HEK293 (cell line): ENCODE measurements around the gene TNFRSF9.
"Not testable (repeated sequence)": the region's sequence is repeated elsewhere in the genome, so short reads cannot be mapped to it uniquely, and the experiment has no call there.

Experiments
- CTCF ChIA-PET: fragments of 350-600 bp; formaldehyde crosslinking; extraction: SDS; loops from one replicate; lab custom pipeline; 2021; ENCODE audit warnings: antibody characterized with exemption; lab: Yijun Ruan, JAX
- POLR2A ChIA-PET: fragments of 300-600 bp; formaldehyde crosslinking; extraction: SDS; loops from one replicate; lab custom pipeline; 2020; ENCODE audit warnings: antibody characterized with exemption, inconsistent platforms; lab: Yijun Ruan, JAX
- H3K27ac ChIP-seq: fragments of 200-500 bp; sonication (Bioruptor generic); 2 replicates; pipeline ENCODE4 v1.5.1; 2014; ENCODE audit warnings: low read depth, low read length, control low read depth, inconsistent platforms; ENCODE audit errors: extremely low read depth
- H3K36me3 ChIP-seq, 2 experiments: fragments of 200-500 bp in 1 of 2; sonication (Bioruptor generic) in 1 of 2; 1 replicate in 1 of 2; 2 replicates in 1 of 2; pipeline ENCODE4 v1.5.1; 2014 to 2017; ENCODE audit warnings: inconsistent platforms in 2 of 2, low read length in 2 of 2; ENCODE audit not compliant: control insufficient read depth in 2 of 2, insufficient read depth in 1 of 2
- H3K4me1 ChIP-seq: fragments of 200-500 bp; sonication (Bioruptor generic); 2 replicates; pipeline ENCODE4 v1.5.1; 2014; ENCODE audit warnings: mild to moderate bottlenecking, low read length, inconsistent platforms; ENCODE audit not compliant: control insufficient read depth, insufficient read depth
- H3K4me3 ChIP-seq: 2 replicates; pipeline ENCODE4 v1.5.1; 2011; ENCODE audit warnings: low read depth, mild to moderate bottlenecking, control low read depth, low read length, moderate library complexity
- H3K9me3 ChIP-seq: fragments of 200-500 bp; sonication (Bioruptor generic); 2 replicates; pipeline ENCODE4 v1.5.1; 2014; ENCODE audit warnings: low read depth, low read length, inconsistent platforms; ENCODE audit not compliant: control insufficient read depth, insufficient read depth
- HOXD13 ChIP-seq: sonication (generic); formaldehyde crosslinking; IDR thresholded peaks from 2 replicates; pipeline ENCODE4 v1.8.0; 2022; ENCODE audit warnings: missing genetic modification reagents, borderline replicate concordance
- KLF10 ChIP-seq: fragments of 450-650 bp; IDR thresholded peaks from 2 replicates; pipeline ENCODE4 v1.5.1; 2018; ENCODE audit warnings: missing biosample characterization, mild to moderate bottlenecking, missing genetic modification characterization
- KLF7 ChIP-seq: fragments of 450-650 bp; formaldehyde crosslinking; IDR thresholded peaks from 2 replicates; pipeline ENCODE4 v1.5.1; 2016; ENCODE audit warnings: missing biosample characterization, missing genetic modification characterization, borderline replicate concordance
- REPIN1 ChIP-seq: fragments of 450-650 bp; formaldehyde crosslinking; IDR thresholded peaks from 2 replicates; pipeline ENCODE4 v1.5.1; 2017; ENCODE audit warnings: missing biosample characterization, missing genetic modification characterization, low read depth
- ZBTB7A ChIP-seq: fragments of 450-650 bp; formaldehyde crosslinking; IDR thresholded peaks from 2 replicates; pipeline ENCODE4 v1.5.1; 2016; ENCODE audit warnings: low read depth, missing biosample characterization, missing genetic modification characterization
- ZFP37 ChIP-seq: fragments of 450-650 bp; formaldehyde crosslinking; IDR thresholded peaks from 2 replicates; pipeline ENCODE4 v1.5.1; 2016; ENCODE audit warnings: missing biosample characterization, missing genetic modification characterization
- ZFP69B ChIP-seq: fragments of 450-650 bp; formaldehyde crosslinking; IDR thresholded peaks from 2 replicates; pipeline ENCODE4 v1.5.1; 2016; ENCODE audit warnings: missing biosample characterization, missing genetic modification characterization
- ZNF146 ChIP-seq: fragments of 450-650 bp; formaldehyde crosslinking; IDR thresholded peaks from 2 replicates; pipeline ENCODE4 v1.5.1; 2016; ENCODE audit warnings: missing biosample characterization, missing genetic modification characterization
- ZNF214 ChIP-seq: fragments of 450-650 bp; formaldehyde crosslinking; IDR thresholded peaks from 2 replicates; pipeline ENCODE4 v1.5.1; 2017; ENCODE audit warnings: missing biosample characterization, mild to moderate bottlenecking, missing genetic modification characterization, borderline replicate concordance
- ZNF221 ChIP-seq: fragments of 450-650 bp; formaldehyde crosslinking; IDR thresholded peaks from 2 replicates; pipeline ENCODE4 v1.5.1; 2017; ENCODE audit warnings: missing biosample characterization, missing genetic modification characterization, borderline replicate concordance
- ZNF239 ChIP-seq: fragments of 450-650 bp; formaldehyde crosslinking; IDR thresholded peaks from 2 replicates; pipeline ENCODE4 v1.5.1; 2016; ENCODE audit warnings: missing biosample characterization, missing genetic modification characterization
- ZNF274 ChIP-seq, 2 experiments: fragments of 200-500 bp in 1 of 2; fragments of 450-650 bp in 1 of 2; sonication (Bioruptor generic) in 1 of 2; formaldehyde crosslinking in 1 of 2; IDR thresholded peaks; 2 replicates each; pipeline versions ENCODE4 v1.5.1 to v1.6.1; 2014 to 2016; ENCODE audit warnings: borderline replicate concordance in 1 of 2, inconsistent platforms in 1 of 2, low read length in 1 of 2, missing biosample characterization in 1 of 2, missing genetic modification characterization in 1 of 2
- ZNF292 ChIP-seq: fragments of 450-650 bp; formaldehyde crosslinking; IDR thresholded peaks from 2 replicates; pipeline ENCODE4 v1.5.1; 2016; ENCODE audit warnings: low read depth, missing biosample characterization, missing genetic modification characterization, borderline replicate concordance
- ZNF302 ChIP-seq: fragments of 450-650 bp; formaldehyde crosslinking; IDR thresholded peaks from 2 replicates; pipeline ENCODE4 v1.5.1; 2016; ENCODE audit warnings: missing biosample characterization, missing genetic modification characterization, low read depth
- ZNF473 ChIP-seq: fragments of 450-650 bp; formaldehyde crosslinking; IDR thresholded peaks from 2 replicates; pipeline ENCODE4 v1.5.1; 2017; ENCODE audit warnings: missing biosample characterization, missing genetic modification characterization
- ZNF558 ChIP-seq: fragments of 450-650 bp; formaldehyde crosslinking; IDR thresholded peaks from 2 replicates; pipeline ENCODE4 v1.5.1; 2016; ENCODE audit warnings: missing biosample characterization, missing genetic modification characterization
- ZNF621 ChIP-seq: fragments of 450-650 bp; formaldehyde crosslinking; IDR thresholded peaks from 2 replicates; pipeline ENCODE4 v1.5.1; 2017; ENCODE audit warnings: missing biosample characterization, missing genetic modification characterization
- ZNF660 ChIP-seq: fragments of 450-650 bp; IDR thresholded peaks from 2 replicates; pipeline ENCODE4 v1.5.1; 2018; ENCODE audit warnings: missing biosample characterization, mild to moderate bottlenecking, missing genetic modification characterization
- ZNF830 ChIP-seq: fragments of 450-650 bp; IDR thresholded peaks from 2 replicates; pipeline ENCODE4 v1.5.0; 2018; ENCODE audit warnings: missing biosample characterization, missing genetic modification characterization, low read depth, mild to moderate bottlenecking, moderate library complexity
- TF ChIP-seq, protein P1 (sequence below): fragments of 450-650 bp; formaldehyde crosslinking; IDR thresholded peaks from 2 replicates; pipeline ENCODE4 v1.5.1; 2016; ENCODE audit warnings: missing biosample characterization, missing genetic modification characterization
- TF ChIP-seq, protein P2 (sequence below): fragments of 450-650 bp; formaldehyde crosslinking; IDR thresholded peaks from 2 replicates; pipeline ENCODE4 v1.5.1; 2016; ENCODE audit warnings: missing biosample characterization, missing genetic modification characterization
- TF ChIP-seq, protein P3 (sequence below): fragments of 450-650 bp; formaldehyde crosslinking; IDR thresholded peaks from 2 replicates; pipeline ENCODE4 v1.5.1; 2017; ENCODE audit warnings: missing biosample characterization, mild to moderate bottlenecking, missing genetic modification characterization, moderate library complexity

The TNFRSF9 gene

DNA sequence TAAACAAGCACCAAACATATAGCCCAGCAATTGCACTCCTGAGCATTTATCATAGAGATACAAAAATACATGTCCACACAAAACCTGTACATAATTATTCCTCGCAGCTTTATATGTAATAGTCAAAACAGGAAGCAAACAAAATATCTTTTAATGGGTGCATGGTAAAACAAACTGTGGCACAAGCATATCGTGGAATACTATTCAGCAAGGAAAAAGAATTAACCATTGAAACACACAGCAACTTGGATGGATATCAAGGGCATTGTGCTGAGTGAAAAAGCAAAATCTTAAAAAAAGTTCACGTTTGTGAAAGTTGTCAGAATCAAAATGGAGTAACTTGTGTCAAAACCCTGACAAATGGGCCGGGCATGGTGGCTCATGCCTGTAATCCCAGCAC, 12.4 kb downstream of the TNFRSF9 start:
- Histone ChIP-seq H3K4me3 (no peak overlapping the region), H3K9me3 (no peaks in the 10 kb centered on the region), H3K27ac (no peak overlapping the region), H3K36me3 (no peaks in the 10 kb centered on the region), H3K4me1 (no peaks in the 10 kb centered on the region)
- POLR2A ChIA-PET = no interaction called here
- TF ChIP-seq ZNF473 (tag by site-specific recombination) (no peak), ZNF146 (peak; percentile 82), REPIN1 (tag by site-specific recombination) (no peak)
- CTCF ChIA-PET = interaction anchor here (0.7 to 0.8 kb wide), 2 partner anchors 12 to 1210 kb away, joined by 3 to 4 read pairs; no protein-coding TSS in a partner anchor

DNA sequence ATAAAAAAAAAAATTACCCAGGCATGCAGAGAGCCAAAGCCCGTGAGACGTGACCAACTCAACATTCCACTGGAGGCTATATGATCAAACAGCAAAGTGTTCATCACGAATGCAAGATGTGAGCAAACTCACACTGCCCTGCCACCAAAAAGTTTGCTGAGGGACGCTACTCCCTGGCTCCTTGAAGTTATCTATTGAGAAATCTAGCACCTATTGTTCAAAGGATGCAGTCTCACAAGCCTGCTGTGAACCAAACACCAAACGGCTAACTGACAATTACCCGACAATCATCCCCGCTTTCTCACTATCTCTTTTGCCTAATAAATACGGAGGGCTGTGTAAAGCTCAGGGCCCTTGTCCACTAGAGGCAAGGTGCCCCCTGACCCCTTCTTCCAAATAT, 13.6 kb downstream of the TNFRSF9 start:
- H3K4me1 ChIP-seq, H3K36me3 ChIP-seq, POLR2A ChIA-PET, H3K4me3 ChIP-seq, H3K9me3 ChIP-seq, H3K27ac ChIP-seq: not testable (repeated sequence)
- CTCF ChIA-PET = interaction anchor here (0.7 to 1.0 kb wide), 2 partner anchors 23 to 175 kb away, joined by 3 to 4 read pairs; no protein-coding TSS in a partner anchor

DNA sequence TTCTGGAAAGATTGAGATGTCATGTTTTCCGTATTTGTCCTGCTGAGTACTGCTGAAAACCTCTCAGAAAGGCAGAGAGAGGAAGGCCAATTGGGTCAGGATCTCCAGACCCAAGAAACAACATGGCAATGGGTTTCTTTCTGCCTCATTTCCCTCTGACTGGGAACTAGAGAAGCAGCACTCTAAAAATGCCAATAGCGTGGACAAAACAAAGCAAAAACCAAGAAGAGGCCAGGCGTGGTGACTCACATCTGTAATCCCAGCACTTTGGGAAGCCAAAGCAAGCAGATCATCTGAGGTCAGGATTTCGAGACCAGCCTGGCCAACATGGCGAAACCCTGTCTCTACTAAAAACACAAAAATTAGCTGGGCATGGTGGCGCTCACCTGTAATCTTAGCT, 18.3 kb downstream of the TNFRSF9 start:
- Histone ChIP-seq H3K27ac (no peak overlapping the region), H3K9me3 (no peaks in the 10 kb centered on the region), H3K4me1 (no peaks in the 10 kb centered on the region), H3K4me3 (no peak overlapping the region), H3K36me3 (no peaks in the 10 kb centered on the region)
- ChIA-PET POLR2A (no interaction called here), CTCF (no interaction called here)
- TF ChIP-seq ZNF274 (IDR thresholded peaks at IDR 0.05; ENCODE audit: low read length) (no peak), ZNF274 (tag by site-specific recombination; IDR thresholded peaks at IDR 0.05; ENCODE audit: borderline replicate concordance) (no peak), ZNF830 (tag by site-specific recombination) (no peak), ZFP69B (no peak), HOXD13 (no peak), KLF7 (tag by site-specific recombination) (no peak), ZBTB7A (tag by site-specific recombination) (no peak), ZNF558 (tag by site-specific recombination) (no peak), ZNF214 (no peak), ZNF221 (tag by site-specific recombination) (no peak), ZNF302 (tag by site-specific recombination) (no peak), ZNF239 (tag by site-specific recombination) (no peak), ZNF621 (tag by site-specific recombination) (no peak), KLF10 (tag by site-specific recombination) (no peak), ZNF660 (tag by site-specific recombination) (no peak), ZFP37 (no peak), ZNF292 (tag by site-specific recombination) (no peak)
- TF ChIP-seq, protein P1, sequence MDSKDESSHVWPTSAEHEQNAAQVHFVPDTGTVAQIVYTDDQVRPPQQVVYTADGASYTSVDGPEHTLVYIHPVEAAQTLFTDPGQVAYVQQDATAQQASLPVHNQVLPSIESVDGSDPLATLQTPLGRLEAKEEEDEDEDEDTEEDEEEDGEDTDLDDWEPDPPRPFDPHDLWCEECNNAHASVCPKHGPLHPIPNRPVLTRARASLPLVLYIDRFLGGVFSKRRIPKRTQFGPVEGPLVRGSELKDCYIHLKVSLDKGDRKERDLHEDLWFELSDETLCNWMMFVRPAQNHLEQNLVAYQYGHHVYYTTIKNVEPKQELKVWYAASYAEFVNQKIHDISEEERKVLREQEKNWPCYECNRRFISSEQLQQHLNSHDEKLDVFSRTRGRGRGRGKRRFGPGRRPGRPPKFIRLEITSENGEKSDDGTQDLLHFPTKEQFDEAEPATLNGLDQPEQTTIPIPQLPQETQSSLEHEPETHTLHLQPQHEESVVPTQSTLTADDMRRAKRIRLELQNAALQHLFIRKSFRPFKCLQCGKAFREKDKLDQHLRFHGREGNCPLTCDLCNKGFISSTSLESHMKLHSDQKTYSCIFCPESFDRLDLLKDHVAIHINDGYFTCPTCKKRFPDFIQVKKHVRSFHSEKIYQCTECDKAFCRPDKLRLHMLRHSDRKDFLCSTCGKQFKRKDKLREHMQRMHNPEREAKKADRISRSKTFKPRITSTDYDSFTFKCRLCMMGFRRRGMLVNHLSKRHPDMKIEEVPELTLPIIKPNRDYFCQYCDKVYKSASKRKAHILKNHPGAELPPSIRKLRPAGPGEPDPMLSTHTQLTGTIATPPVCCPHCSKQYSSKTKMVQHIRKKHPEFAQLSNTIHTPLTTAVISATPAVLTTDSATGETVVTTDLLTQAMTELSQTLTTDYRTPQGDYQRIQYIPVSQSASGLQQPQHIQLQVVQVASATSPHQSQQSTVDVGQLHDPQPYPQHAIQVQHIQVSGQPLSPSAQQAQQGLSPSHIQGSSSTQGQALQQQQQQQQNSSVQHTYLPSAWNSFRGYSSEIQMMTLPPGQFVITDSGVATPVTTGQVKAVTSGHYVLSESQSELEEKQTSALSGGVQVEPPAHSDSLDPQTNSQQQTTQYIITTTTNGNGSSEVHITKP (tag by site-specific recombination) = no peak
- TF ChIP-seq, protein P2, sequence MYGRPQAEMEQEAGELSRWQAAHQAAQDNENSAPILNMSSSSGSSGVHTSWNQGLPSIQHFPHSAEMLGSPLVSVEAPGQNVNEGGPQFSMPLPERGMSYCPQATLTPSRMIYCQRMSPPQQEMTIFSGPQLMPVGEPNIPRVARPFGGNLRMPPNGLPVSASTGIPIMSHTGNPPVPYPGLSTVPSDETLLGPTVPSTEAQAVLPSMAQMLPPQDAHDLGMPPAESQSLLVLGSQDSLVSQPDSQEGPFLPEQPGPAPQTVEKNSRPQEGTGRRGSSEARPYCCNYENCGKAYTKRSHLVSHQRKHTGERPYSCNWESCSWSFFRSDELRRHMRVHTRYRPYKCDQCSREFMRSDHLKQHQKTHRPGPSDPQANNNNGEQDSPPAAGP (tag by site-specific recombination) = no peak
- TF ChIP-seq, protein P3, sequence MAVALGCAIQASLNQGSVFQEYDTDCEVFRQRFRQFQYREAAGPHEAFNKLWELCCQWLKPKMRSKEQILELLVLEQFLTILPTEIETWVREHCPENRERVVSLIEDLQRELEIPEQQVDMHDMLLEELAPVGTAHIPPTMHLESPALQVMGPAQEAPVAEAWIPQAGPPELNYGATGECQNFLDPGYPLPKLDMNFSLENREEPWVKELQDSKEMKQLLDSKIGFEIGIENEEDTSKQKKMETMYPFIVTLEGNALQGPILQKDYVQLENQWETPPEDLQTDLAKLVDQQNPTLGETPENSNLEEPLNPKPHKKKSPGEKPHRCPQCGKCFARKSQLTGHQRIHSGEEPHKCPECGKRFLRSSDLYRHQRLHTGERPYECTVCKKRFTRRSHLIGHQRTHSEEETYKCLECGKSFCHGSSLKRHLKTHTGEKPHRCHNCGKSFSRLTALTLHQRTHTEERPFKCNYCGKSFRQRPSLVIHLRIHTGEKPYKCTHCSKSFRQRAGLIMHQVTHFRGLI (tag by site-specific recombination) = no peak
